ENCODE data around the gene VAC14. TPM values are rescaled to one million over a fixed set of nuclear protein-coding genes. Genes with fewer than 3 reads are reported as not detected.

The VAC14 gene
- total RNA-seq, 2 donors from 2014 or later: 22.1 to 26.5 TPM

GRCh38 chr16:70765491-70765890 is 35.5 kb downstream of the VAC14 start:
- no peak for TF ChIP-seq CTCF (IDR thresholded peaks at IDR 0.05)
- Histone ChIP-seq H3K4me3 (no peak overlapping the region), H3K4me1 (peaks cover 0 to 5% of the 10 kb centered on the region in 2 donors), H3K36me3 (peaks cover 9% of the 10 kb centered on the region), H3K9me3 (no peaks in the 10 kb centered on the region), H3K27me3 (no peaks in the 10 kb centered on the region), H3K27ac (no peak overlapping the region)
- no peak for DNase-seq (ENCODE audit: low spot score)

GRCh38 chr16:70764632-70765031 is 36.3 kb downstream of the VAC14 start:
- DNase-seq (ENCODE audit: low spot score): no peak
- no peaks in the 10 kb centered on the region for H3K27me3 ChIP-seq
- no peaks in the 10 kb centered on the region for H3K9me3 ChIP-seq
- peaks cover 0 to 5% of the 10 kb centered on the region in 2 donors for H3K4me1 ChIP-seq
- H3K36me3 ChIP-seq: peaks cover 13% of the 10 kb centered on the region
- TF ChIP-seq CTCF (IDR thresholded peaks at IDR 0.05): no peak
- H3K4me3 ChIP-seq: no peak overlapping the region
- no peak overlapping the region for H3K27ac ChIP-seq

- DNase-seq (ENCODE audit: low spot score): no peak
- H3K4me3 ChIP-seq: no peak overlapping the region
- peaks cover 0 to 4% of the 10 kb centered on the region in 2 donors for H3K4me1 ChIP-seq
- H3K27ac ChIP-seq: no peak overlapping the region
- H3K27me3 ChIP-seq: no peaks in the 10 kb centered on the region
- no peak for TF ChIP-seq CTCF (IDR thresholded peaks at IDR 0.05)
- no peaks in the 10 kb centered on the region for H3K9me3 ChIP-seq
- H3K36me3 ChIP-seq: peaks cover 24% of the 10 kb centered on the region
Observed at GRCh38 chr16:70760221-70760620, 40.7 kb downstream of the VAC14 start.

- TF ChIP-seq CTCF (IDR thresholded peaks at IDR 0.05): no peak
- no peak overlapping the region for H3K27ac ChIP-seq
- peaks cover 24% of the 10 kb centered on the region for H3K36me3 ChIP-seq
- no peaks in the 10 kb centered on the region for H3K27me3 ChIP-seq
- no peak for DNase-seq (ENCODE audit: low spot score)
- no peaks in the 10 kb centered on the region for H3K4me1 ChIP-seq
- H3K4me3 ChIP-seq: no peak overlapping the region
- no peaks in the 10 kb centered on the region for H3K9me3 ChIP-seq
Observed at GRCh38 chr16:70759666-70760065, 41.3 kb downstream of the VAC14 start.

- no peak for DNase-seq (ENCODE audit: low spot score)
- no peaks in the 10 kb centered on the region for H3K4me1 ChIP-seq
- no peak overlapping the region for H3K27ac ChIP-seq
- no peak overlapping the region for H3K4me3 ChIP-seq
- no peaks in the 10 kb centered on the region for H3K9me3 ChIP-seq
- H3K36me3 ChIP-seq: peaks cover 24% of the 10 kb centered on the region
- no peaks in the 10 kb centered on the region for H3K27me3 ChIP-seq
- TF ChIP-seq CTCF (IDR thresholded peaks at IDR 0.05): no peak
Observed at GRCh38 chr16:70758786-70759185, 42.2 kb downstream of the VAC14 start.

GRCh38 chr16:70757183-70757582 is 43.8 kb downstream of the VAC14 start:
- Histone ChIP-seq H3K27ac (no peak overlapping the region), H3K4me1 (peaks cover 0 to 3% of the 10 kb centered on the region in 2 donors), H3K36me3 (peaks cover 20% of the 10 kb centered on the region), H3K27me3 (no peaks in the 10 kb centered on the region), H3K4me3 (no peak overlapping the region), H3K9me3 (no peaks in the 10 kb centered on the region)
- no peak for DNase-seq (ENCODE audit: low spot score)
- TF ChIP-seq CTCF (IDR thresholded peaks at IDR 0.05): no peak

Measured in right atrium auricular region (tissue), 2 donors.